Astrocyte of the cerebellum (primary cell): ENCODE results near the gene PUS3.

Experiments
- DNase-seq: peaks from one replicate; pipeline ENCODE4 v3.0.0-alpha.2; 2011; ENCODE audit warnings: low read depth
- H3K4me3 ChIP-seq: 2 replicates; pipeline ENCODE4 v1.5.1; 2011; ENCODE audit warnings: mild to moderate bottlenecking, low read depth, low read length, moderate library complexity
- CTCF ChIP-seq: IDR thresholded peaks from 2 replicates; pipeline ENCODE4 v1.5.1; 2012; ENCODE audit warnings: low read length, low read depth, moderate library complexity, mild to moderate bottlenecking; ENCODE audit errors: missing control alignments
- in situ Hi-C: cut with HindIII; loops from 2 replicates; pipeline ENCODE4 v1.10.0; 2017; ENCODE audit warnings: low sequenced_read_pairs

Gene PUS3

GRCh38 chr11:125929445-125930075 lies 26.6 kb upstream of the PUS3 start:
- no peak for DNase-seq
- TF ChIP-seq CTCF: no peak
- H3K4me3 ChIP-seq: no peak overlapping the region
- in situ Hi-C loops: no loop called here

- no peak for DNase-seq
- H3K4me3 ChIP-seq: no peak overlapping the region
- TF ChIP-seq CTCF: no peak
- in situ Hi-C loops: no loop called here
Measured at GRCh38 chr11:125926682-125927081, 23.7 kb upstream of the PUS3 start.

GRCh38 chr11:125925804-125926203 lies 22.8 kb upstream of the PUS3 start:
- no peak for TF ChIP-seq CTCF
- in situ Hi-C loops: no loop called here
- no peak for DNase-seq
- H3K4me3 ChIP-seq: no peak overlapping the region

- no peak overlapping the region for H3K4me3 ChIP-seq
- in situ Hi-C loops: no loop called here
- no peak for DNase-seq
- TF ChIP-seq CTCF: no peak
Measured at GRCh38 chr11:125925247-125925740, 22.3 kb upstream of the PUS3 start.

- in situ Hi-C loops: loop anchor here (5.0 kb wide), 1 partner anchor 278 kb away; no protein-coding TSS in a partner anchor
- no peak for DNase-seq
- H3K4me3 ChIP-seq: no peak overlapping the region
- no peak for TF ChIP-seq CTCF
Measured at GRCh38 chr11:125924384-125925007, 21.5 kb upstream of the PUS3 start.

- no peak for DNase-seq
- TF ChIP-seq CTCF: no peak
- in situ Hi-C loops: loop anchor here (5.0 kb wide), 1 partner anchor 279 kb away; no protein-coding TSS in a partner anchor
- H3K4me3 ChIP-seq: no peak overlapping the region
Measured at GRCh38 chr11:125923633-125924032, 20.6 kb upstream of the PUS3 start.
